ENCODE results near the gene INPP1. TPM values are rescaled to one million over a fixed set of nuclear protein-coding genes. Genes with fewer than 3 reads are reported as not detected.
A peak's percentile ranks its signal among the peaks of the same experiment; 100 is the strongest.

The INPP1 gene
- total RNA-seq, 2 experiments from 2014 or later: 8.5 to 10.2 TPM

DNA sequence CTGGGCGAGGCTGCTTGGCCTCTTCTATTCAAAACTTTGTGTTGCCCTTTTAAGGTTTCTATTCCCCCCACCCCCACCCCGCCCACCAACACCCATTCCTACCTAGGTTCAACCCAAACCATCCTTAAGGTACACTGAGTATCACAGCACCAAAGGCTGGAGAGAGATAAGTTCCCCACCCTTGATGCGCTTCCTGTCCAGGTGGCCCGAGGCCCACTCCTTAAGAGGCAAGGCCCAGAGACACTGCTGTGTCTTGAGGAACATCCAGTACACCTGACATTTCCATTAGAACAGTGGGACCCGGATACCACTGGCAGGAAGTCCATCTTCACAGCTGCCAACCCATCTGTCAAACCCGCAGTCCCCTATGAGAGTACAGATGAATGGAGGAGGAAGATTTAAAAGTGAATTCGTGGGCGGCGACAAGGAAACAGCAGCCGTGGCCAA lies 277 bp upstream of the INPP1 start:
- DNase-seq: peak; percentile 65
- no peaks in the 10 kb centered on the region for H3K36me3 Mint-ChIP-seq (ENCODE audit: low read depth)
- H3K4me1 Mint-ChIP-seq (ENCODE audit: low read depth): peaks cover 17% of the 10 kb centered on the region
- H3K4me3 Mint-ChIP-seq: peak overlapping the region; percentile 72
- peaks cover 1% of the 10 kb centered on the region for H3K27me3 Mint-ChIP-seq
- H3K9me3 Mint-ChIP-seq: no peaks in the 10 kb centered on the region
- CTCF ChIA-PET: interaction anchor here (0.7 to 3.6 kb wide), 6 partner anchors 9 to 254 kb away, joined by 3 to 13 read pairs (median 4); partner anchors contain the start of gene HIBCH
- TF ChIP-seq, protein P1, sequence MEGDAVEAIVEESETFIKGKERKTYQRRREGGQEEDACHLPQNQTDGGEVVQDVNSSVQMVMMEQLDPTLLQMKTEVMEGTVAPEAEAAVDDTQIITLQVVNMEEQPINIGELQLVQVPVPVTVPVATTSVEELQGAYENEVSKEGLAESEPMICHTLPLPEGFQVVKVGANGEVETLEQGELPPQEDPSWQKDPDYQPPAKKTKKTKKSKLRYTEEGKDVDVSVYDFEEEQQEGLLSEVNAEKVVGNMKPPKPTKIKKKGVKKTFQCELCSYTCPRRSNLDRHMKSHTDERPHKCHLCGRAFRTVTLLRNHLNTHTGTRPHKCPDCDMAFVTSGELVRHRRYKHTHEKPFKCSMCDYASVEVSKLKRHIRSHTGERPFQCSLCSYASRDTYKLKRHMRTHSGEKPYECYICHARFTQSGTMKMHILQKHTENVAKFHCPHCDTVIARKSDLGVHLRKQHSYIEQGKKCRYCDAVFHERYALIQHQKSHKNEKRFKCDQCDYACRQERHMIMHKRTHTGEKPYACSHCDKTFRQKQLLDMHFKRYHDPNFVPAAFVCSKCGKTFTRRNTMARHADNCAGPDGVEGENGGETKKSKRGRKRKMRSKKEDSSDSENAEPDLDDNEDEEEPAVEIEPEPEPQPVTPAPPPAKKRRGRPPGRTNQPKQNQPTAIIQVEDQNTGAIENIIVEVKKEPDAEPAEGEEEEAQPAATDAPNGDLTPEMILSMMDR (IDR thresholded peaks at IDR 0.05): no peak
- H3K27ac Mint-ChIP-seq: peak overlapping the region; percentile 87
- intact Hi-C loops (cut with micrococcal nuclease): no loop called here
- ATAC-seq: peak; percentile 70
- POLR2A ChIA-PET: interaction anchor here (0.7 to 2.1 kb wide), 3 partner anchors 17 to 135 kb away, joined by 3 to 13 read pairs (median 3); partner anchors contain the start of gene HIBCH

GRCh38 chr2:190344276-190344827 lies 963 bp downstream of the INPP1 start:
- ChIA-PET CTCF (interaction anchor here (0.7 to 3.6 kb wide), 13 partner anchors 11 to 457 kb away, joined by 3 to 13 read pairs (median 3); partner anchors contain the start of gene HIBCH), POLR2A (interaction anchor here (0.7 to 2.1 kb wide), 3 partner anchors 12 to 185 kb away, joined by 3 to 13 read pairs (median 3); partner anchors contain the start of gene HIBCH)
- peak overlapping the region; percentile 54 for H3K27ac Mint-ChIP-seq
- H3K4me3 Mint-ChIP-seq: peak overlapping the region; percentile 76
- peaks cover 17% of the 10 kb centered on the region for H3K4me1 Mint-ChIP-seq (ENCODE audit: low read depth)
- TF ChIP-seq, protein P1 (IDR thresholded peaks at IDR 0.05): peak; percentile 20
- H3K9me3 Mint-ChIP-seq: no peaks in the 10 kb centered on the region
- H3K27me3 Mint-ChIP-seq: peaks cover 1% of the 10 kb centered on the region
- intact Hi-C loops (cut with micrococcal nuclease): no loop called here
- no peaks in the 10 kb centered on the region for H3K36me3 Mint-ChIP-seq (ENCODE audit: low read depth)
- DNase-seq (peak; percentile 34), ATAC-seq (peak; percentile 17)

GRCh38 chr2:190350371-190350770 lies 7.0 kb downstream of the INPP1 start:
- H3K4me1 Mint-ChIP-seq (ENCODE audit: low read depth): peaks cover 2% of the 10 kb centered on the region
- intact Hi-C loops (cut with micrococcal nuclease): no loop called here
- no peaks in the 10 kb centered on the region for H3K9me3 Mint-ChIP-seq
- DNase-seq (no peak), ATAC-seq (no peak)
- TF ChIP-seq, protein P1 (IDR thresholded peaks at IDR 0.05): no peak
- no peak overlapping the region for H3K4me3 Mint-ChIP-seq
- ChIA-PET POLR2A (no interaction called here), CTCF (interaction anchor here (1.5 to 2.1 kb wide), 4 partner anchors 9 to 73 kb away, joined by 3 to 6 read pairs (median 4); partner anchors contain the start of gene HIBCH)
- H3K27me3 Mint-ChIP-seq: peaks cover 1% of the 10 kb centered on the region
- no peaks in the 10 kb centered on the region for H3K36me3 Mint-ChIP-seq (ENCODE audit: low read depth)
- H3K27ac Mint-ChIP-seq: no peak overlapping the region

DNA sequence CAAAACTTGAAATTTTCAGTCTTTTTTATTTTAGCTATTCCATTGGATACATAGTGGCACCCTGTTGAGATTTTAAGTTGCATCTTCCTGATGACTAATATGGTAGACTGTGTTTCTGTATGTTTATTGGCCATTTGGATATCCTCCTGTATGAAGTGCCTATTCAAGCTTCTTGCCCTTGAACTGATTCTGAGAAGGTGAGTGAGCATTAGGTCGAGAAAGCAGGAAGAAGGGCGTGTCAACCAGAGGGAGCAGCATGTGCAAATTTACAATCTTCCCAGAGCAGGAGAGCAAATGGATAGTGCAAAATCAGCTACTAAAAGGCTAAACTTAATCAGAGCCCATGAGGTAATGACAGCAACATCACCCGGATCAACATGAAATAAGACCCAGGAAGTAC lies 8.6 kb downstream of the INPP1 start:
- ChIA-PET POLR2A (no interaction called here), CTCF (interaction anchor here (1.0 to 2.1 kb wide), 5 partner anchors 9 to 75 kb away, joined by 3 to 4 read pairs (median 3); partner anchors contain the start of genes HIBCH and INPP1)
- DNase-seq: no peak
- no peaks in the 10 kb centered on the region for H3K36me3 Mint-ChIP-seq (ENCODE audit: low read depth)
- no peak overlapping the region for H3K27ac Mint-ChIP-seq
- ATAC-seq: no peak
- no peaks in the 10 kb centered on the region for H3K27me3 Mint-ChIP-seq
- H3K9me3 Mint-ChIP-seq: no peaks in the 10 kb centered on the region
- TF ChIP-seq, protein P1 (IDR thresholded peaks at IDR 0.05): no peak
- H3K4me3 Mint-ChIP-seq: no peak overlapping the region
- no peaks in the 10 kb centered on the region for H3K4me1 Mint-ChIP-seq (ENCODE audit: low read depth)
- intact Hi-C loops (cut with micrococcal nuclease): no loop called here

Data from activated CD8-positive, alpha-beta T cell treated with anti-CD3 and anti-CD28 coated beads for 36 hours (primary cell).